Measurements from ENCODE around the gene BID. TPM values are rescaled to one million over a fixed set of nuclear protein-coding genes. Genes with fewer than 3 reads are reported as not detected.

The BID gene
- total RNA-seq, 1 experiment from 2014 or later, result 23.2 TPM

DNA sequence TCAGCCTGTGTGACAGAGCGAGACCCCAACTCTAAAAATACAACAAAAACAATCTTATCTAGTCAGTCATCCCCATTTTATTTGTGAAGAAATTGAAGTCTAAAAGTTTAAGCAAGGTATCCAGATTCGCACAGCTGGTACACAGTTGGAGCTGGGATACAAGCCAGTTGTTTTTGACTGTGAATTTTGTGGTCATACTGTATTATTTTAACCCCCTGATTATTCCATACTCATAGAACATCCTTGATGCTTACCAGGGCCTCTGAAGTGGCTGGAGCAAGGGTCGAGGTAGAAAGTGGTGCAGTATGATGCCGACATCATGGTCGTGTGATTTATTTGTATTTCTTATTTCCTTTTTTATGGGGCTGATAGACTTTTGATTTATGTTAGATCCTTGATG is 50.0 kb downstream of the BID start:
- Histone ChIP-seq H3K14ac (ENCODE audit: insufficient read depth, low read length) (no peak overlapping the region), H3K27me3 (ENCODE audit: insufficient read depth, low read length) (no peaks in the 10 kb centered on the region), H3K27ac (ENCODE audit: insufficient read length, low read depth, low read length) (no peak overlapping the region), H3T11ph (ENCODE audit: low read length) (no peak overlapping the region), H4K8ac (replicated peaks; ENCODE audit: insufficient read length, low read depth, low read length) (no peak overlapping the region), H3K79me2 (ENCODE audit: insufficient read depth, low read length) (no peaks in the 10 kb centered on the region), H3K4ac (ENCODE audit: low read depth, low read length) (no peak overlapping the region), H2BK120ac (ENCODE audit: low read depth, low read length, poor library complexity, severe bottlenecking) (no peak overlapping the region), H3K9ac (ENCODE audit: extremely low read depth, insufficient read length, low read length) (no peak overlapping the region), H2BK12ac (ENCODE audit: insufficient read length, low read depth, low read length) (no peak overlapping the region), H3K23me2 (ENCODE audit: insufficient read length, low read depth, low read length, poor library complexity, severe bottlenecking) (no peaks in the 10 kb centered on the region), H2BK20ac (ENCODE audit: low read depth, low read length, poor library complexity, severe bottlenecking) (no peak overlapping the region), H3K9me3 (ENCODE audit: control insufficient read depth, low read depth, low read length) (no peaks in the 10 kb centered on the region), H3K4me2 (ENCODE audit: insufficient read depth, insufficient read length, low read length) (no peak overlapping the region), H3K18ac (ENCODE audit: insufficient read length, low read depth, low read length) (no peak overlapping the region), H2BK15ac (ENCODE audit: low read depth, low read length) (no peak overlapping the region), H3K23ac (ENCODE audit: insufficient read length, low read depth, low read length) (no peak overlapping the region), H3K79me1 (ENCODE audit: insufficient read depth, low read depth, low read length, poor library complexity, severe bottlenecking) (no peaks in the 10 kb centered on the region), H2AFZ (ENCODE audit: low read length) (no peak overlapping the region), H3K56ac (ENCODE audit: insufficient read length, low read depth, low read length) (no peak overlapping the region), H4K20me1 (ENCODE audit: control insufficient read depth, insufficient read depth, insufficient read length) (no peaks in the 10 kb centered on the region), H4K5ac (ENCODE audit: insufficient read length, low read depth, low read length) (no peak overlapping the region), H3K4me1 (ENCODE audit: insufficient read depth, low read length) (no peaks in the 10 kb centered on the region), H4K91ac (ENCODE audit: insufficient read length, low read depth, low read length) (no peak overlapping the region), H2AK5ac (ENCODE audit: insufficient read length, low read length) (no peak overlapping the region), H2BK5ac (ENCODE audit: insufficient read length, low read length) (no peak overlapping the region)
- DNase-seq, result no peak
- no CpG with 5 or more reads among the region's 5 CpGs for WGBS (ENCODE audit: extremely low coverage, insufficient read length, low lambda C conversion rate)
- TF ChIP-seq, protein P1, sequence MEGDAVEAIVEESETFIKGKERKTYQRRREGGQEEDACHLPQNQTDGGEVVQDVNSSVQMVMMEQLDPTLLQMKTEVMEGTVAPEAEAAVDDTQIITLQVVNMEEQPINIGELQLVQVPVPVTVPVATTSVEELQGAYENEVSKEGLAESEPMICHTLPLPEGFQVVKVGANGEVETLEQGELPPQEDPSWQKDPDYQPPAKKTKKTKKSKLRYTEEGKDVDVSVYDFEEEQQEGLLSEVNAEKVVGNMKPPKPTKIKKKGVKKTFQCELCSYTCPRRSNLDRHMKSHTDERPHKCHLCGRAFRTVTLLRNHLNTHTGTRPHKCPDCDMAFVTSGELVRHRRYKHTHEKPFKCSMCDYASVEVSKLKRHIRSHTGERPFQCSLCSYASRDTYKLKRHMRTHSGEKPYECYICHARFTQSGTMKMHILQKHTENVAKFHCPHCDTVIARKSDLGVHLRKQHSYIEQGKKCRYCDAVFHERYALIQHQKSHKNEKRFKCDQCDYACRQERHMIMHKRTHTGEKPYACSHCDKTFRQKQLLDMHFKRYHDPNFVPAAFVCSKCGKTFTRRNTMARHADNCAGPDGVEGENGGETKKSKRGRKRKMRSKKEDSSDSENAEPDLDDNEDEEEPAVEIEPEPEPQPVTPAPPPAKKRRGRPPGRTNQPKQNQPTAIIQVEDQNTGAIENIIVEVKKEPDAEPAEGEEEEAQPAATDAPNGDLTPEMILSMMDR (conservative IDR thresholded peaks at IDR 0.05), result no peak
- peaks cover 3 to 17% (median 15%) of the 10 kb centered on the region in 3 experiments; a peak in 6 of 7 replicates for H3K36me3 Mint-ChIP-seq (ENCODE audit: insufficient read depth in 1 of 3, low read depth in 3 of 3)
- no peak overlapping the region; a peak in 2 of 7 replicates for H3K27ac Mint-ChIP-seq
- no peaks in the 10 kb centered on the region for H3K27me3 Mint-ChIP-seq (ENCODE audit: low read depth)
- no peaks in the 10 kb centered on the region for H3K4me1 Mint-ChIP-seq
- H3K9me3 Mint-ChIP-seq, result no peaks in the 10 kb centered on the region
- no peak overlapping the region for H3K4me3 Mint-ChIP-seq

All from H9 (cell line).